Breast epithelium (tissue), 3 donors: Measurements from ENCODE around the gene EFNB1.

Experiments used
- POLR2A ChIP-seq: fragments of 450-650 bp; IDR thresholded peaks from one replicate; pipeline ENCODE4 v1.6.1; 2016; ENCODE audit warnings: antibody characterized with exemption, mild to moderate bottlenecking, moderate library complexity
- POLR2AphosphoS5 ChIP-seq, 3 donors: sonication (generic); formaldehyde crosslinking; IDR thresholded peaks; one replicate each; pipeline ENCODE4 v1.6.1; 2017; ENCODE audit warnings: antibody characterized with exemption in 3 of 3
- TF ChIP-seq, protein P1 (sequence below), 3 donors: fragments of 450-650 bp; IDR thresholded peaks; one replicate each; pipeline ENCODE4 v1.5.1; 2016 to 2017; ENCODE audit warnings: antibody characterized with exemption in 3 of 3, mild to moderate bottlenecking in 3 of 3, moderate library complexity in 3 of 3

DNA sequence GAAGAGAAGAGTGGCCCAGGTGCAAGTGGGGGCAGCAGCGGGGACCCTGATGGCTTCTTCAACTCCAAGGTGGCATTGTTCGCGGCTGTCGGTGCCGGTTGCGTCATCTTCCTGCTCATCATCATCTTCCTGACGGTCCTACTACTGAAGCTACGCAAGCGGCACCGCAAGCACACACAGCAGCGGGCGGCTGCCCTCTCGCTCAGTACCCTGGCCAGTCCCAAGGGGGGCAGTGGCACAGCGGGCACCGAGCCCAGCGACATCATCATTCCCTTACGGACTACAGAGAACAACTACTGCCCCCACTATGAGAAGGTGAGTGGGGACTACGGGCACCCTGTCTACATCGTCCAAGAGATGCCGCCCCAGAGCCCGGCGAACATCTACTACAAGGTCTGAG lies 11.4 kb downstream of the EFNB1 start:
- TF ChIP-seq, protein P1, sequence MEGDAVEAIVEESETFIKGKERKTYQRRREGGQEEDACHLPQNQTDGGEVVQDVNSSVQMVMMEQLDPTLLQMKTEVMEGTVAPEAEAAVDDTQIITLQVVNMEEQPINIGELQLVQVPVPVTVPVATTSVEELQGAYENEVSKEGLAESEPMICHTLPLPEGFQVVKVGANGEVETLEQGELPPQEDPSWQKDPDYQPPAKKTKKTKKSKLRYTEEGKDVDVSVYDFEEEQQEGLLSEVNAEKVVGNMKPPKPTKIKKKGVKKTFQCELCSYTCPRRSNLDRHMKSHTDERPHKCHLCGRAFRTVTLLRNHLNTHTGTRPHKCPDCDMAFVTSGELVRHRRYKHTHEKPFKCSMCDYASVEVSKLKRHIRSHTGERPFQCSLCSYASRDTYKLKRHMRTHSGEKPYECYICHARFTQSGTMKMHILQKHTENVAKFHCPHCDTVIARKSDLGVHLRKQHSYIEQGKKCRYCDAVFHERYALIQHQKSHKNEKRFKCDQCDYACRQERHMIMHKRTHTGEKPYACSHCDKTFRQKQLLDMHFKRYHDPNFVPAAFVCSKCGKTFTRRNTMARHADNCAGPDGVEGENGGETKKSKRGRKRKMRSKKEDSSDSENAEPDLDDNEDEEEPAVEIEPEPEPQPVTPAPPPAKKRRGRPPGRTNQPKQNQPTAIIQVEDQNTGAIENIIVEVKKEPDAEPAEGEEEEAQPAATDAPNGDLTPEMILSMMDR (IDR thresholded peaks at IDR 0.05), result no peak
- TF ChIP-seq POLR2A (no peak), POLR2AphosphoS5 (IDR thresholded peaks at IDR 0.05) (no peak)
